ENCODE data around the gene RECQL5.

DNA sequence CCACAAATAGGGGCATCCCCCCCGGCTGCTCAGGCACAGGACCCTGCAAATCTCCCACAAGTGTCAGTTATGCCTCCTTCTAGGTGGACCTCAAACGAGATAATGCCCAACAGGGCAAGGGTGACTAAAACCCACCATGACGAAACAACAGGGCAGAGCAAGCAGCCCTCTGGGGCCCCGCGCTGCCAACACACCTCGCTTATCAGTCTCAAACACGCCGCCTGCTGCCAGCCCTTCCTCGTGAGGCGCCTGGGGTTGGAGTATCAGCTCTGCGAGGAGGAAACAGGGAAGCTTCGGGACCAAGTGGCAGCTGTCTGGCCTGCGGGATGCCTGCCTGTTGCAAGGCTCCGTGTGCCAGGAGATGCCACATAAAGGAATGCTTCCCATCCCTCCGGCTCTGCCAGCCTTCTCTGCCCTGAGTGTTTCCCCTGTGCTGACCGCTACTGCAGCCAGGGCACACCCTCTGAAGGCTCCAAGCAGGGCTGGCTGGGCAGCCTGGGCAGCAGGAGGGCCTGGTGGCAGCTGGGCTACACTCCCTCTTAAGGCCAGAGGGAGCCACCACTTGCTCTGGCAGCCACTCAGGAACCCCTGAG is 31.2 kb downstream of the RECQL5 start:
- TF ChIP-seq, protein P1, sequence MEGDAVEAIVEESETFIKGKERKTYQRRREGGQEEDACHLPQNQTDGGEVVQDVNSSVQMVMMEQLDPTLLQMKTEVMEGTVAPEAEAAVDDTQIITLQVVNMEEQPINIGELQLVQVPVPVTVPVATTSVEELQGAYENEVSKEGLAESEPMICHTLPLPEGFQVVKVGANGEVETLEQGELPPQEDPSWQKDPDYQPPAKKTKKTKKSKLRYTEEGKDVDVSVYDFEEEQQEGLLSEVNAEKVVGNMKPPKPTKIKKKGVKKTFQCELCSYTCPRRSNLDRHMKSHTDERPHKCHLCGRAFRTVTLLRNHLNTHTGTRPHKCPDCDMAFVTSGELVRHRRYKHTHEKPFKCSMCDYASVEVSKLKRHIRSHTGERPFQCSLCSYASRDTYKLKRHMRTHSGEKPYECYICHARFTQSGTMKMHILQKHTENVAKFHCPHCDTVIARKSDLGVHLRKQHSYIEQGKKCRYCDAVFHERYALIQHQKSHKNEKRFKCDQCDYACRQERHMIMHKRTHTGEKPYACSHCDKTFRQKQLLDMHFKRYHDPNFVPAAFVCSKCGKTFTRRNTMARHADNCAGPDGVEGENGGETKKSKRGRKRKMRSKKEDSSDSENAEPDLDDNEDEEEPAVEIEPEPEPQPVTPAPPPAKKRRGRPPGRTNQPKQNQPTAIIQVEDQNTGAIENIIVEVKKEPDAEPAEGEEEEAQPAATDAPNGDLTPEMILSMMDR (IDR thresholded peaks at IDR 0.05) = peak in 1 of 6 experiments; percentile 10
- TF ChIP-seq POLR2A (IDR thresholded peaks at IDR 0.05) = no peak

Measured in thyroid gland (tissue), 4 donors.